ENCODE results near the gene ADAMTS4. TPM values are rescaled to one million over a fixed set of nuclear protein-coding genes. Genes with fewer than 3 reads are reported as not detected.

ADAMTS4 gene
- total RNA-seq, 1 experiment from 2014 or later: 7.0 TPM

GRCh38 chr1:161219078-161219892, 20.4 kb upstream of the ADAMTS4 start:
- no peak overlapping the region for H3K4ac ChIP-seq (ENCODE audit: low read depth, low read length)
- H3K27me3 Mint-ChIP-seq (ENCODE audit: low read depth): no peaks in the 10 kb centered on the region

More at GRCh38 chr1:161219078-161219892, 20.4 kb upstream of the ADAMTS4 start:
- H2BK120ac ChIP-seq (ENCODE audit: low read depth, low read length, poor library complexity, severe bottlenecking): no peak overlapping the region
- no peak overlapping the region for H2AFZ ChIP-seq (ENCODE audit: low read length)
- Mint-ChIP-seq H3K9me3 (no peaks in the 10 kb centered on the region), H3K4me3 (no peak overlapping the region), H3K27ac (peak overlapping the region in 1 of 3 experiments; percentile 72; a peak in 1 of 7 replicates), H3K36me3 (ENCODE audit: insufficient read depth in 1 of 3, low read depth in 3 of 3) (peaks cover 3 to 9% (median 7%) of the 10 kb centered on the region in 3 experiments; a peak in 6 of 7 replicates), H3K4me1 (peaks cover 17 to 38% of the 10 kb centered on the region in 2 experiments)
- no peak overlapping the region for H2BK12ac ChIP-seq (ENCODE audit: insufficient read length, low read depth, low read length)
- TF ChIP-seq, protein P1, sequence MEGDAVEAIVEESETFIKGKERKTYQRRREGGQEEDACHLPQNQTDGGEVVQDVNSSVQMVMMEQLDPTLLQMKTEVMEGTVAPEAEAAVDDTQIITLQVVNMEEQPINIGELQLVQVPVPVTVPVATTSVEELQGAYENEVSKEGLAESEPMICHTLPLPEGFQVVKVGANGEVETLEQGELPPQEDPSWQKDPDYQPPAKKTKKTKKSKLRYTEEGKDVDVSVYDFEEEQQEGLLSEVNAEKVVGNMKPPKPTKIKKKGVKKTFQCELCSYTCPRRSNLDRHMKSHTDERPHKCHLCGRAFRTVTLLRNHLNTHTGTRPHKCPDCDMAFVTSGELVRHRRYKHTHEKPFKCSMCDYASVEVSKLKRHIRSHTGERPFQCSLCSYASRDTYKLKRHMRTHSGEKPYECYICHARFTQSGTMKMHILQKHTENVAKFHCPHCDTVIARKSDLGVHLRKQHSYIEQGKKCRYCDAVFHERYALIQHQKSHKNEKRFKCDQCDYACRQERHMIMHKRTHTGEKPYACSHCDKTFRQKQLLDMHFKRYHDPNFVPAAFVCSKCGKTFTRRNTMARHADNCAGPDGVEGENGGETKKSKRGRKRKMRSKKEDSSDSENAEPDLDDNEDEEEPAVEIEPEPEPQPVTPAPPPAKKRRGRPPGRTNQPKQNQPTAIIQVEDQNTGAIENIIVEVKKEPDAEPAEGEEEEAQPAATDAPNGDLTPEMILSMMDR (conservative IDR thresholded peaks at IDR 0.05): no peak
- H3K9me3 ChIP-seq (ENCODE audit: control insufficient read depth, low read depth, low read length): no peaks in the 10 kb centered on the region
- no peak overlapping the region for H2BK20ac ChIP-seq (ENCODE audit: low read depth, low read length, poor library complexity, severe bottlenecking)
- no peak overlapping the region for H4K91ac ChIP-seq (ENCODE audit: insufficient read length, low read depth, low read length)
- H4K5ac ChIP-seq (ENCODE audit: insufficient read length, low read depth, low read length): no peak overlapping the region
- H4K8ac ChIP-seq (replicated peaks; ENCODE audit: insufficient read length, low read depth, low read length): no peak overlapping the region
- no peak overlapping the region for H3K56ac ChIP-seq (ENCODE audit: insufficient read length, low read depth, low read length)
- H3K9ac ChIP-seq (ENCODE audit: extremely low read depth, insufficient read length, low read length): no peak overlapping the region
- no peak overlapping the region for H3K23ac ChIP-seq (ENCODE audit: insufficient read length, low read depth, low read length)
- no peak overlapping the region for H3K4me2 ChIP-seq (ENCODE audit: insufficient read depth, insufficient read length, low read length)
- H4K20me1 ChIP-seq (ENCODE audit: control insufficient read depth, insufficient read depth, insufficient read length): no peaks in the 10 kb centered on the region
- H3K18ac ChIP-seq (ENCODE audit: insufficient read length, low read depth, low read length): no peak overlapping the region
- H3K27ac ChIP-seq (ENCODE audit: insufficient read length, low read depth, low read length): no peak overlapping the region
- WGBS (ENCODE audit: extremely low coverage, insufficient read length, low lambda C conversion rate): no CpG with 5 or more reads among the region's 5 CpGs
- no peak overlapping the region for H3K14ac ChIP-seq (ENCODE audit: insufficient read depth, low read length)
- H2BK15ac ChIP-seq (ENCODE audit: low read depth, low read length): no peak overlapping the region
- H3K4me1 ChIP-seq (ENCODE audit: insufficient read depth, low read length): peaks cover 4% of the 10 kb centered on the region; the same call in 1 of the 2 replicates
- no peaks in the 10 kb centered on the region for H3K23me2 ChIP-seq (ENCODE audit: insufficient read length, low read depth, low read length, poor library complexity, severe bottlenecking)
- H3T11ph ChIP-seq (ENCODE audit: low read length): no peak overlapping the region
- no peaks in the 10 kb centered on the region for H3K79me1 ChIP-seq (ENCODE audit: insufficient read depth, low read depth, low read length, poor library complexity, severe bottlenecking)
- no peak overlapping the region for H2BK5ac ChIP-seq (ENCODE audit: insufficient read length, low read length)
- no peak overlapping the region for H2AK5ac ChIP-seq (ENCODE audit: insufficient read length, low read length)
- no peaks in the 10 kb centered on the region for H3K79me2 ChIP-seq (ENCODE audit: insufficient read depth, low read length)
- H3K27me3 ChIP-seq (ENCODE audit: insufficient read depth, low read length): no peaks in the 10 kb centered on the region
- DNase-seq: no peak
